Gastrocnemius medialis (tissue), 4 donors: ENCODE data around the gene FBLN1. TPM values are rescaled to one million over a fixed set of nuclear protein-coding genes. Genes with fewer than 3 reads are reported as not detected.

Experiments
- ATAC-seq, 2 donors: fragments of 150-250 bp; one replicate each; pipeline ENCODE4 v1.9.1; 2016
- DNase-seq, 2 donors: peaks; one replicate each; pipeline ENCODE4 v3.0.0-alpha.2; 2019
- H3K27ac ChIP-seq, 4 donors: fragments of 200-600 bp; sonication (generic); 1 replicate in 1 of 4; 2 replicates in 3 of 4; pipeline ENCODE4 v1.5.1; 2016 to 2018; ENCODE audit warnings: mild to moderate bottlenecking in 2 of 4, moderate library complexity in 1 of 4
- H3K27me3 ChIP-seq, 3 donors: fragments of 200-600 bp; sonication (generic) in 2 of 3; 1 replicate in 1 of 3; 2 replicates in 2 of 3; pipeline versions ENCODE4 v1.5.1 to v1.6.0; 2016 to 2019; ENCODE audit warnings: mild to moderate bottlenecking in 1 of 3, moderate library complexity in 1 of 3
- H3K36me3 ChIP-seq, 2 donors: fragments of 200-600 bp; sonication (generic) in 1 of 2; one replicate each; pipeline ENCODE4 v1.5.1; 2017 to 2018
- H3K4me1 ChIP-seq, 2 donors: fragments of 200-600 bp; sonication (generic) in 1 of 2; one replicate each; pipeline ENCODE4 v1.5.1; 2016 to 2017; ENCODE audit warnings: mild to moderate bottlenecking in 2 of 2
- H3K4me3 ChIP-seq, 4 donors: fragments of 200-600 bp; sonication (generic) in 3 of 4; 1 replicate in 1 of 4; 2 replicates in 3 of 4; pipeline ENCODE4 v1.5.1; 2016 to 2019; ENCODE audit warnings: mild to moderate bottlenecking in 2 of 4
- H3K9me3 ChIP-seq, 3 donors: fragments of 200-600 bp; sonication (generic) in 2 of 3; 1 replicate in 1 of 3; 2 replicates in 2 of 3; pipeline ENCODE4 v1.5.1; 2016 to 2019
- POLR2A ChIP-seq, 2 donors: fragments of 450-650 bp; IDR thresholded peaks; one replicate each; pipeline ENCODE4 v1.6.1; 2017; ENCODE audit warnings: antibody characterized with exemption in 2 of 2, mild to moderate bottlenecking in 2 of 2, moderate library complexity in 2 of 2
- in situ Hi-C, 4 donors: fragments of 200-750 bp; cut with MboI; loops; one replicate each; pipeline versions ENCODE4 v1.15.0 to v1.8.0; 2017; ENCODE audit warnings: low sequenced_read_pairs in 4 of 4
- intact Hi-C: fragments of 100-400 bp; cut with DNase I; formaldehyde crosslinking; loops from one replicate; pipeline ENCODE4 v1.15.1; 2023; ENCODE audit warnings: low total_unique reads
- total RNA-seq, 4 donors: library from RNA; depleted of rRNA; stranded (reverse); fragments of >200 nt; gene quantifications; one replicate each; pipeline versions ENCODE4 v1.1.0 to v1.2.3, GENCODE V29; 2016
- TF ChIP-seq, protein P1 (sequence below), 5 experiments: fragments of 450-650 bp in 3 of 5; fragments of 200-600 bp in 2 of 5; sonication (generic) in 2 of 5; IDR thresholded peaks in 4 of 5; conservative IDR thresholded peaks in 1 of 5; 1 replicate in 4 of 5; 2 replicates in 1 of 5; pipeline ENCODE4 v1.5.1; 2016 to 2019; ENCODE audit warnings: antibody characterized with exemption in 5 of 5, mild to moderate bottlenecking in 3 of 5, moderate library complexity in 3 of 5

FBLN1 gene
- total RNA-seq, 4 donors from 2014 or later: 12.5 to 37.1 (median 19.2) TPM

DNA sequence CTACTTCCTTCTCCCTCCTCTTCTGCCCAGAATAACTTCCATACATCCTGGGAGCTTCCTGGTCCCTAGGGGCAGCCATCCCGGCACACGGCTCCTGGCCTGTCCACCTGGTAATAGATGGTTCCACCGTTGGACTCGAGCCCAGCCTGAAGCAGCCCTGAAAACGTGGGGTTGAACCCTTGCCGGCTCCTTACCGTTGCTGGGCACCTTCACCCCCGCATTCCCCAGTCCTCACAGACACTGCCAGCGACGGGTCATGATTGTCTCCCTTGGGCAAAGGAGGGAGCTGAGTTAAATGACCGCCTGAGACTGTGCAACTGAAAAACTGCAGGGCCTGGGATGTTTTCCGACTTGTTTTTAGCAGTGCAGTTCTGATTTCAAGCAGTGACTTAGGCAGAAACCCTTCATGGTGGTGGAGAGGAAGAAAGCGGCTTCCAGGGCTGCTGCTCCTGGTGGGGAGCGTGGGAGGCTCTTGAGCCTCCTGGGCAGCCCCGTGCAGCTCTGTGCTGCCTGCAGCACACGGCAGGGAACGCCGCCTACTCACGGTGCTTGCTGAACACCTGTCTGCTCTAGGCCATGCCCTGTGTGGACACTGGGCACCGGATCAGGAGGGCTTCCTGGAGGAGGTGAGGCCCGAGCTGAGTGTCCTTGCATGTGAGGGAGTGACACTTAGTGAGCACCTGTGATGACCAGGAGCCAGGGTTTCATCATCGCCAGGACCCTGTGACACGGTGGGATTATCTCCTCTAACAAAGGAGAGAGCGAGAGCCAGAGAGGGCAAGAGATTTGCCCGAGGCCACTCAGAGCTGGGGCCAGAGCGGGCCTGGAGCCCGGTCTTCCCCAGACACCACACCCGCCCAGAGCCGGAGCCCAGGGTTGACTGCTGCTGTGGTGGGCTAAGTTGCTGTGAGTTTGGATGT lies 77.4 kb downstream of the FBLN1 start:
- in situ Hi-C loops: loop anchor here in 3 of 4 donors (5.0 to 10.0 kb wide), 4 partner anchors 55 to 405 kb away; no protein-coding TSS in a partner anchor
- Histone ChIP-seq H3K36me3 (no peaks in the 10 kb centered on the region), H3K27ac (no peak overlapping the region), H3K4me3 (no peak overlapping the region), H3K27me3 (peaks cover 0 to 13% (median 6%) of the 10 kb centered on the region in 3 donors), H3K9me3 (no peaks in the 10 kb centered on the region), H3K4me1 (no peaks in the 10 kb centered on the region)
- no peak for ATAC-seq
- TF ChIP-seq POLR2A (IDR thresholded peaks at IDR 0.05): no peak
- TF ChIP-seq, protein P1, sequence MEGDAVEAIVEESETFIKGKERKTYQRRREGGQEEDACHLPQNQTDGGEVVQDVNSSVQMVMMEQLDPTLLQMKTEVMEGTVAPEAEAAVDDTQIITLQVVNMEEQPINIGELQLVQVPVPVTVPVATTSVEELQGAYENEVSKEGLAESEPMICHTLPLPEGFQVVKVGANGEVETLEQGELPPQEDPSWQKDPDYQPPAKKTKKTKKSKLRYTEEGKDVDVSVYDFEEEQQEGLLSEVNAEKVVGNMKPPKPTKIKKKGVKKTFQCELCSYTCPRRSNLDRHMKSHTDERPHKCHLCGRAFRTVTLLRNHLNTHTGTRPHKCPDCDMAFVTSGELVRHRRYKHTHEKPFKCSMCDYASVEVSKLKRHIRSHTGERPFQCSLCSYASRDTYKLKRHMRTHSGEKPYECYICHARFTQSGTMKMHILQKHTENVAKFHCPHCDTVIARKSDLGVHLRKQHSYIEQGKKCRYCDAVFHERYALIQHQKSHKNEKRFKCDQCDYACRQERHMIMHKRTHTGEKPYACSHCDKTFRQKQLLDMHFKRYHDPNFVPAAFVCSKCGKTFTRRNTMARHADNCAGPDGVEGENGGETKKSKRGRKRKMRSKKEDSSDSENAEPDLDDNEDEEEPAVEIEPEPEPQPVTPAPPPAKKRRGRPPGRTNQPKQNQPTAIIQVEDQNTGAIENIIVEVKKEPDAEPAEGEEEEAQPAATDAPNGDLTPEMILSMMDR (IDR thresholded peaks at IDR 0.05 in 4 of 5, conservative IDR thresholded peaks at IDR 0.05 in 1 of 5): no peak
- no peak for DNase-seq
- intact Hi-C loops: loop anchor here (5.0 kb wide), 2 partner anchors 67 to 282 kb away; no protein-coding TSS in a partner anchor

DNA sequence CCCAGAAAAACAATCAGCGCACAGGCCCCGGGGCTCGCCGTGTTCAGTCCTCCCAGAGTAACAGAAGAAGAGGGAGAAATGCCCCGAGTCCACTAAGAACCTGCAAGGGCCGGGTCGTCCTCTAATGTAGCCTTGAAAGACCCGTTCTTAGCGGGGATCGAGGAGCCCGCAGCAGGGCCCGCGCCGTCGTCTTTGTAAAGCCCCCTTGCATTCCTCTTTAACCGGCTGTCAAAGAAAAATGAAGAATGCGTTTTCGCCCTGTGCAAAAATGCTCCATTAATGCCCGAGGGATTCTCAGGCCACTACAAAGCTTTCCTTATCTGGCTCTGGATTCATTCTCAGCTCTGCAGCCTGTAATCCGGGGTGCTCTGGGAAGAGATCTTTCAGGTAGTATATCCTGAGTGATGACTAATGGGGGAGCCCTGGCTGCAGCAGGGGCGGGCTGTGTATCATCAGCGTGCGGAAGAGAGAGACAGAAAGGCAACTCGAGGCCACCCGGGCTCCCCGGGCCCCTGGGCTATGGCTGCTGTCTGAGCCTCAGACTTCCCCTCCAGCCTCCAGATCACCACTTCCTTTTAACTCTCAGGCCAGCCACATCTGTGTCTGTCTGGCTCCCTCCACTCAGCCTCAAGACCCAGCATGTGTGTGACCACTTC lies 78.2 kb downstream of the FBLN1 start:
- ATAC-seq: no peak
- H3K4me3 ChIP-seq: no peak overlapping the region
- H3K27ac ChIP-seq: no peak overlapping the region

DNA sequence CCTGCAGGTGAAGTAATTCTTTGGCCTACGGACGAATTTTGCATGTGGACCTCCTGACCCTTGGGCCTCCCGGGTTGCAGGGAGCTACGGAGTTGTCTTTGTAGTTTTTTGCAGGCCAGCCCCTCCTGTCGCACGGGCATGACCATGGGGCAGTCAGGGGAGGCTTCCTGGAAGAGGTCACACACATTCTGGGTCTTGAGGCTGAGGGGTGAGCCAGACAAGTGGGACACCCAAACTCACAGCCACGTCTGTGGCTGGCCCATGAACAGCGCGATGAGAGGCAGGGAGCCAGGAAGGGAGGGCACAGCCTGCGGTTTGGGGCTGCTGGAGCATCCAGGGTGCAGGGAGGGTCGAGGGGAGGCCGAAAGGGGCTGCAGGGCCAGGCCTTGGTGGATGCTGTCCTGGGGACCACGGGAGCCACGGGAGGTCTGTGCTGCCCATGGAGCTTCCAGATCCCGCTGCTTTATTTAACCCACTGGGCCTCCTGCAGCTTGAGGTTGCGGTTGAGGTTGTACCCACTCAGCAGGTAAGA lies 78.9 kb downstream of the FBLN1 start:
- in situ Hi-C loops: no loop called here

More for the DNA sequence above, 78.2 kb downstream of the FBLN1 start:
- Histone ChIP-seq H3K36me3 (no peaks in the 10 kb centered on the region), H3K27me3 (peaks cover 0 to 13% (median 6%) of the 10 kb centered on the region in 3 donors), H3K4me1 (no peaks in the 10 kb centered on the region), H3K9me3 (no peaks in the 10 kb centered on the region)
- TF ChIP-seq, protein P1 (IDR thresholded peaks at IDR 0.05 in 4 of 5, conservative IDR thresholded peaks at IDR 0.05 in 1 of 5): no peak
- no peak for TF ChIP-seq POLR2A (IDR thresholded peaks at IDR 0.05)
- intact Hi-C loops: no loop called here
- in situ Hi-C loops: no loop called here
- DNase-seq: no peak

DNA sequence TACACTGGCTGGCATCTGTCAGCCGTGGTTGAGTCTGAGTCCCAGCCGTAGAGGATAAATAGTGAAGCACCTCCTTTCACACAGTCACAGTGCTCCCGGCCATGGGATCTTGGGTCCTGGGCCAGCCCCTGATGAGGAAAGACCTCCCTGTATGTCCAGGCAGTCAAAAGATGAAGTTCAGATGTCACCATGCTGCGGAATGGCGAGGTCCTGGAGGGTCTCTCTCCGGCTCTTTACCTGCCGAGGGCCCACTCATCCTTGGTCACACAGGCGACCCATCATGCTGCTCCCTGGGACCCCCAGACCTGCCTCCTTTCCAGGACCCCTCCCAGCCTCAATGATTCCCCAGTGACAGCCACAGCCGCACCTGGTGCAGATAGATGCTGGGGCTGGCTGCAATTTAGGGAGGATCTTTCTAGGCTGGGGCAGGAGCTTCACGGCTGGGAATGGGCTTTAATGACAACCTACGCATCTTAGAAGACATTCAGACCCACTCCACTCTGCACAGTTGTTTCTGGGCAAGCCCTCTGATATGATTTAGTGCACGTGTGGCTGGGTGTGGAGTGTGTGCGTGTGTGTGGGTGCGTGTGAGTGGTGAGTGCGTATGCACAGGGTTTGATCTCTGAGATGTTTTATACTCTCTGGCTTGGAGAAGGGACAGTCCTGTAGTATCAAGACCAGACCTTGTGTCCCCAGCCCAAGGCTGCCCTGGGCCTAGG lies 79.7 kb downstream of the FBLN1 start:
- ATAC-seq (no peak), DNase-seq (no peak)
- Histone ChIP-seq H3K4me1 (no peaks in the 10 kb centered on the region), H3K27me3 (peaks cover 0 to 4% (median under 1%) of the 10 kb centered on the region in 3 donors), H3K27ac (no peak overlapping the region), H3K36me3 (no peaks in the 10 kb centered on the region), H3K9me3 (no peaks in the 10 kb centered on the region), H3K4me3 (no peak overlapping the region)
- intact Hi-C loops: no loop called here
- TF ChIP-seq, protein P1 (IDR thresholded peaks at IDR 0.05 in 4 of 5, conservative IDR thresholded peaks at IDR 0.05 in 1 of 5): no peak
- no peak for TF ChIP-seq POLR2A (IDR thresholded peaks at IDR 0.05)
- in situ Hi-C loops: no loop called here

More for the DNA sequence above, 78.9 kb downstream of the FBLN1 start:
- ATAC-seq (no peak), DNase-seq (no peak)
- TF ChIP-seq, protein P1 (IDR thresholded peaks at IDR 0.05 in 4 of 5, conservative IDR thresholded peaks at IDR 0.05 in 1 of 5): no peak
- TF ChIP-seq POLR2A (IDR thresholded peaks at IDR 0.05): no peak
- H3K4me1 ChIP-seq: no peaks in the 10 kb centered on the region
- no peak overlapping the region for H3K4me3 ChIP-seq
- no peaks in the 10 kb centered on the region for H3K9me3 ChIP-seq
- no peak overlapping the region for H3K27ac ChIP-seq
- intact Hi-C loops: no loop called here
- peaks cover 0 to 12% (median 3%) of the 10 kb centered on the region in 3 donors for H3K27me3 ChIP-seq
- H3K36me3 ChIP-seq: no peaks in the 10 kb centered on the region
